ENCODE data around the gene LRRC74B. TPM values are rescaled to one million over a fixed set of nuclear protein-coding genes. Genes with fewer than 3 reads are reported as not detected.
"Not testable (repeated sequence)": the region's sequence is repeated elsewhere in the genome, so short reads cannot be mapped to it uniquely, and the experiment has no call there.

The LRRC74B gene
- total RNA-seq, 2 donors from 2014 or later, result not detected

- DNase-seq (ENCODE audit: low spot score); intact Hi-C loops (cut with DNase I): not testable (repeated sequence)
These were observed 2.7 kb downstream of the LRRC74B start for GRCh38 chr22:21048448-21048847.

GRCh38 chr22:21048965-21049364 lies 3.2 kb downstream of the LRRC74B start:
- DNase-seq (ENCODE audit: low spot score); intact Hi-C loops (cut with DNase I): not testable (repeated sequence)

GRCh38 chr22:21051145-21051830 lies 5.5 kb downstream of the LRRC74B start:
- DNase-seq (ENCODE audit: low spot score), result no peak
- intact Hi-C loops (cut with DNase I), result no loop called here

- no peak for DNase-seq (ENCODE audit: low spot score)
- intact Hi-C loops (cut with DNase I), result no loop called here
These were observed 6.2 kb downstream of the LRRC74B start for GRCh38 chr22:21051831-21052400.

- DNase-seq (ENCODE audit: low spot score), result no peak
- intact Hi-C loops (cut with DNase I), result no loop called here
These were observed 7.1 kb downstream of the LRRC74B start for GRCh38 chr22:21052715-21053459.

GRCh38 chr22:21054046-21054713 lies 8.4 kb downstream of the LRRC74B start:
- intact Hi-C loops (cut with DNase I), result no loop called here
- no peak for DNase-seq (ENCODE audit: low spot score)

GRCh38 chr22:21054714-21055563 lies 9.2 kb downstream of the LRRC74B start:
- intact Hi-C loops (cut with DNase I), result no loop called here
- DNase-seq (ENCODE audit: low spot score), result no peak

GRCh38 chr22:21055564-21055834 lies 9.8 kb downstream of the LRRC74B start:
- intact Hi-C loops (cut with DNase I), result no loop called here

GRCh38 chr22:21055880-21056319 lies 10.2 kb downstream of the LRRC74B start:
- intact Hi-C loops (cut with DNase I), result no loop called here
- no peak for DNase-seq (ENCODE audit: low spot score)

More at GRCh38 chr22:21055564-21055834, 9.8 kb downstream of the LRRC74B start:
- DNase-seq (ENCODE audit: low spot score), result no peak

- intact Hi-C loops (cut with DNase I); DNase-seq (ENCODE audit: low spot score): not testable (repeated sequence)
These were observed 14.6 kb downstream of the LRRC74B start for GRCh38 chr22:21060363-21060762.

- intact Hi-C loops (cut with DNase I); DNase-seq (ENCODE audit: low spot score): not testable (repeated sequence)
These were observed 16.0 kb downstream of the LRRC74B start for GRCh38 chr22:21061660-21062321.

- DNase-seq (ENCODE audit: low spot score); intact Hi-C loops (cut with DNase I): not testable (repeated sequence)
These were observed 18.7 kb downstream of the LRRC74B start for GRCh38 chr22:21064425-21064824.

- intact Hi-C loops (cut with DNase I), result no loop called here
- peak; percentile 60 for DNase-seq (ENCODE audit: low spot score)
These were observed 19.4 kb downstream of the LRRC74B start for GRCh38 chr22:21064917-21065864.

GRCh38 chr22:21067075-21067900 lies 21.5 kb downstream of the LRRC74B start:
- DNase-seq (ENCODE audit: low spot score), result peak; percentile 52
- intact Hi-C loops (cut with DNase I), result loop anchor here in 1 of 2 donors (2.0 kb wide), 1 partner anchor 50 kb away; no protein-coding TSS in a partner anchor

GRCh38 chr22:21067901-21068680 lies 22.3 kb downstream of the LRRC74B start:
- intact Hi-C loops (cut with DNase I), result loop anchor here in 1 of 2 donors (2.0 kb wide), 1 partner anchor 51 kb away; no protein-coding TSS in a partner anchor
- DNase-seq (ENCODE audit: low spot score), result peak; percentile 64

All from posterior vena cava (tissue), 2 donors.